ENCODE measurements around the gene SLC16A12.

DNA sequence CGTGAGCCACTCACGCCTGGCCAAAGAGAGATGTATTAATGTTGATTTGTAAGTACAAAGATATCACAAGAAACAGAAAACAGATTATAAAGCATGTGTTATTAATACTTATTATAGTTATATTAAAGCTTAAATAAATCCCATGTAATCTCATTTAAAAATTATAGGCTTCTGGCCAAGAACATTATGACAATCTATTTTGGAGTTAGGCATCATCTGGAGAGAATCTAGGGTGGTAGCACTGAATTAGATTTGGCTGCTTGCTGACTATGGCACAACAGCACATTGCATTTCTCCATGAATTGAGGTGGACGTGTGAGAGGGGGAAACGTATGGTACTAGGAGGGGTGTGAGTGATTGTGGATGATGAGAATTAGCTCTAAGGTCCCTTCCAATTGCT is 16.8 kb upstream of the SLC16A12 start:
- TF ChIP-seq, protein P1, sequence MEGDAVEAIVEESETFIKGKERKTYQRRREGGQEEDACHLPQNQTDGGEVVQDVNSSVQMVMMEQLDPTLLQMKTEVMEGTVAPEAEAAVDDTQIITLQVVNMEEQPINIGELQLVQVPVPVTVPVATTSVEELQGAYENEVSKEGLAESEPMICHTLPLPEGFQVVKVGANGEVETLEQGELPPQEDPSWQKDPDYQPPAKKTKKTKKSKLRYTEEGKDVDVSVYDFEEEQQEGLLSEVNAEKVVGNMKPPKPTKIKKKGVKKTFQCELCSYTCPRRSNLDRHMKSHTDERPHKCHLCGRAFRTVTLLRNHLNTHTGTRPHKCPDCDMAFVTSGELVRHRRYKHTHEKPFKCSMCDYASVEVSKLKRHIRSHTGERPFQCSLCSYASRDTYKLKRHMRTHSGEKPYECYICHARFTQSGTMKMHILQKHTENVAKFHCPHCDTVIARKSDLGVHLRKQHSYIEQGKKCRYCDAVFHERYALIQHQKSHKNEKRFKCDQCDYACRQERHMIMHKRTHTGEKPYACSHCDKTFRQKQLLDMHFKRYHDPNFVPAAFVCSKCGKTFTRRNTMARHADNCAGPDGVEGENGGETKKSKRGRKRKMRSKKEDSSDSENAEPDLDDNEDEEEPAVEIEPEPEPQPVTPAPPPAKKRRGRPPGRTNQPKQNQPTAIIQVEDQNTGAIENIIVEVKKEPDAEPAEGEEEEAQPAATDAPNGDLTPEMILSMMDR (IDR thresholded peaks at IDR 0.05; ENCODE audit: extremely low read depth in 1 of 2, insufficient read depth in 1 of 2, low read depth in 1 of 2, low read length in 2 of 2) = no peak
- TF ChIP-seq, protein P2, sequence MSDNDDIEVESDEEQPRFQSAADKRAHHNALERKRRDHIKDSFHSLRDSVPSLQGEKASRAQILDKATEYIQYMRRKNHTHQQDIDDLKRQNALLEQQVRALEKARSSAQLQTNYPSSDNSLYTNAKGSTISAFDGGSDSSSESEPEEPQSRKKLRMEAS (IDR thresholded peaks at IDR 0.05; ENCODE audit: insufficient read depth, insufficient read length) = no peak
- TF ChIP-seq POLR2A (IDR thresholded peaks at IDR 0.05; ENCODE audit: low read depth, low read length) (no peak), POLR2AphosphoS5 (IDR thresholded peaks at IDR 0.05; ENCODE audit: insufficient read depth, low read depth, low read length) (no peak), EZH2 (IDR thresholded peaks at IDR 0.05; ENCODE audit: borderline replicate concordance, low read depth, low read length, severe bottlenecking) (no peak), MYC (IDR thresholded peaks at IDR 0.05; ENCODE audit: low read depth, low read length) (no peak)

Data from endothelial cell of umbilical vein (primary cell).